HepG2 (cell line): ENCODE data around the gene UBALD1. TPM values are rescaled to one million over a fixed set of nuclear protein-coding genes. Genes with fewer than 3 reads are reported as not detected.

Source experiments
- ATF7-NPFF ChIP-seq: sonication (generic); formaldehyde crosslinking; IDR thresholded peaks from 2 replicates; pipeline ENCODE4 v1.8.1; 2023; ENCODE audit warnings: mild to moderate bottlenecking, low read depth, missing genetic modification reagents, moderate library complexity
- ETV5 ChIP-seq: IDR thresholded peaks from 2 replicates; pipeline ENCODE4 v1.6.1; 2018; ENCODE audit warnings: missing biosample characterization, missing genetic modification reagents, inconsistent platforms, borderline replicate concordance
- GATAD2A ChIP-seq: IDR thresholded peaks from 2 replicates; pipeline ENCODE4 v1.6.1; 2016
- HDAC1 ChIP-seq: sonication (generic); formaldehyde crosslinking; IDR thresholded peaks from 2 replicates; pipeline ENCODE4 v1.5.1; 2020; ENCODE audit warnings: mild to moderate bottlenecking, missing genetic modification reagents
- ONECUT2 ChIP-seq: sonication (generic); formaldehyde crosslinking; IDR thresholded peaks from 2 replicates; pipeline ENCODE4 v1.4.0; 2020; ENCODE audit warnings: missing genetic modification reagents
- SAP130 ChIP-seq: IDR thresholded peaks from 2 replicates; pipeline ENCODE4 v1.6.1; 2016; ENCODE audit warnings: low read depth
- TARDBP ChIP-seq: sonication (generic); formaldehyde crosslinking; IDR thresholded peaks from 2 replicates; pipeline ENCODE4 v1.8.0; 2022; ENCODE audit warnings: mild to moderate bottlenecking, missing genetic modification reagents
- TSC22D2 ChIP-seq: sonication (generic); formaldehyde crosslinking; IDR thresholded peaks from 2 replicates; pipeline ENCODE4 v1.5.1; 2020; ENCODE audit warnings: missing genetic modification reagents, mild to moderate bottlenecking, borderline replicate concordance
- ZEB1 ChIP-seq: IDR thresholded peaks from 2 replicates; pipeline ENCODE4 v1.6.1; 2012; ENCODE audit warnings: mild to moderate bottlenecking, low read depth, inconsistent platforms; ENCODE audit not compliant: insufficient replicate concordance
- ZNF232 ChIP-seq: sonication (generic); formaldehyde crosslinking; IDR thresholded peaks from 2 replicates; pipeline ENCODE4 v1.4.0; 2020; ENCODE audit warnings: missing genetic modification reagents, borderline replicate concordance
- ZNF629 ChIP-seq: sonication (generic); formaldehyde crosslinking; conservative IDR thresholded peaks from 2 replicates; pipeline ENCODE4 v1.5.0; 2020; ENCODE audit warnings: missing genetic modification reagents
- ZNF761 ChIP-seq: sonication (generic); formaldehyde crosslinking; conservative IDR thresholded peaks from 2 replicates; pipeline ENCODE4 v1.4.0; 2020; ENCODE audit warnings: mild to moderate bottlenecking, missing genetic modification reagents
- ZNF878 ChIP-seq: sonication (generic); formaldehyde crosslinking; IDR thresholded peaks from 2 replicates; pipeline ENCODE4 v1.8.1; 2023; ENCODE audit warnings: mild to moderate bottlenecking, missing genetic modification reagents, moderate library complexity
- polyA plus RNA-seq, 8 experiments: library from polyadenylated mRNA; depleted of rRNA in 3 of 8; stranded (reverse) in 7 of 8; unstranded in 1 of 8; fragments of >200 nt; fragmentation: Illumina TruSeq in 4 of 8; extraction: Trizol in 4 of 8; gene quantifications; 2 replicates each; pipeline versions ENCODE4 v1.2.1 to v1.2.3, GENCODE V29; 2011 to 2016; ENCODE audit warnings: low read depth in 4 of 8, missing spikeins in 1 of 8, mixed read lengths in 1 of 8; ENCODE audit not compliant: insufficient read depth in 1 of 8
- total RNA-seq, 5 experiments: library from RNA; depleted of rRNA; stranded (reverse); fragments of >200 nt; fragmentation: Illumina TruSeq; extraction: Trizol; gene quantifications; 2 replicates each; pipeline ENCODE4 v1.2.3, GENCODE V29; 2016; ENCODE audit warnings: low read depth in 1 of 5
- TF ChIP-seq, protein P1 (sequence below): sonication (generic); IDR thresholded peaks from 2 replicates; pipeline ENCODE4 v1.6.1; 2016; ENCODE audit warnings: low read depth, borderline replicate concordance
- TF ChIP-seq, protein P2 (sequence below): IDR thresholded peaks from 2 replicates; pipeline ENCODE4 v1.6.1; 2018; ENCODE audit warnings: missing genetic modification reagents, mild to moderate bottlenecking, missing compliant biosample characterization
- TF ChIP-seq, protein P3 (sequence below): IDR thresholded peaks from 2 replicates; pipeline ENCODE4 v1.6.1; 2016; ENCODE audit warnings: mild to moderate bottlenecking
- TF ChIP-seq, protein P4 (sequence below): sonication (generic); formaldehyde crosslinking; IDR thresholded peaks from 2 replicates; pipeline ENCODE4 v1.4.0; 2020; ENCODE audit warnings: missing genetic modification reagents

Gene UBALD1
- total and polyA plus RNA-seq, 2 of the 13 experiments (the other 11 are each of a cell fraction or from before 2014, with no cell fraction given): 6.8 to 12.3 TPM

DNA sequence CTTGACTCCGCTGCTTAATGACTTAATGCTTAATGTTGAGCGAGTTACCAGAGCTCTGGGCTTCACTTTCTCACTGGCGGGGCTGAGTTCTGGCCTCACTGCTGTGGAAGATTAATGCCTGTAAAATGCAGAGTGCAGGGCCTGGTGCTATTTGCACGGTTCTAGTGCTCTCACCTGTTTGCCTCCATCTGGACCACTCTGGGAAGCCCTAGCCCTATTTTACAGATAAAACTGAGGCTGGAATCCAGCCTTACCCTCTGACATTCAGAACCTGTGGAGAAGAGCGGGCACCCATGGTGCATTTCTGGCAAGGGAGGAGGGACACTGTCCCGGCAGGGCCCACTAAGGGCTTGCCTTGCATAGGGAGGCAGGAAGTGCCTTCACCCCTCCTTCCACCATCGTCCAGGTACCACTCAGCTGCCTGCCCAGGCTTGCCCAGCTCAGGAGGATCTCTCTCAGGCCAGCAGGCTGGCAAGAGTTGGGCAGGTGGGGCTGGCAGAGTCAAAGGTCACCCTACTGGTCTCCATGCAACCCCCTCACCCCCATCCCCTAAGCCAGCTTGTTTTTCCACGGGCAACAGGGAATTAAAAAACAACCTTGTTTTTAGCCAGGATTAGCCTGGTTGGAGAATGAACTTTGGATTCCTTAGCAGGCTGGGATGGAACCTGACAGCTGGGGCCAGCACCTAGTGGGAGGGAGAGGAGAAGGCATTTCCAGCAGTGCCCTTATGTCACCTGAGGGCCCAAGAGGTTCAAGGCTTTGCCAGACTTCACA, 4.1 kb upstream of the UBALD1 start (continued):
- TF ChIP-seq, protein P1, sequence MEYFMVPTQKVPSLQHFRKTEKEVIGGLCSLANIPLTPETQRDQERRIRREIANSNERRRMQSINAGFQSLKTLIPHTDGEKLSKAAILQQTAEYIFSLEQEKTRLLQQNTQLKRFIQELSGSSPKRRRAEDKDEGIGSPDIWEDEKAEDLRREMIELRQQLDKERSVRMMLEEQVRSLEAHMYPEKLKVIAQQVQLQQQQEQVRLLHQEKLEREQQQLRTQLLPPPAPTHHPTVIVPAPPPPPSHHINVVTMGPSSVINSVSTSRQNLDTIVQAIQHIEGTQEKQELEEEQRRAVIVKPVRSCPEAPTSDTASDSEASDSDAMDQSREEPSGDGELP: peak; percentile 66; the same call in 1 of the 2 replicates
- TF ChIP-seq HDAC1 (CRISPR knock-in tag) (peak; percentile 58; the same call in 1 of the 2 replicates), ETV5 (CRISPR knock-in tag) (0 out of 2 replicates have a peak, but pooled peaks have one; percentile 13), ZEB1 (peak; percentile 71), ATF7-NPFF (CRISPR knock-in tag) (0 out of 2 replicates have a peak, but pooled peaks have one; percentile 37), ONECUT2 (0 out of 2 replicates have a peak, but pooled peaks have one; percentile 19), ZNF761 (CRISPR knock-in tag) (0 out of 2 replicates have a peak, but pooled peaks have one; percentile 39), TARDBP (CRISPR knock-in tag) (peak; percentile 23; the same call in 1 of the 2 replicates), GATAD2A (CRISPR knock-in tag) (peak; percentile 14; the same call in 1 of the 2 replicates), ZNF878 (CRISPR knock-in tag) (no peak), ZNF232 (CRISPR knock-in tag) (0 out of 2 replicates have a peak, but pooled peaks have one; percentile 56), TSC22D2 (CRISPR knock-in tag) (0 out of 2 replicates have a peak, but pooled peaks have one; percentile 56), ZNF629 (CRISPR knock-in tag) (peak; percentile 50; the same call in 1 of the 2 replicates), SAP130 (CRISPR knock-in tag) (peak; percentile 51)
- TF ChIP-seq, protein P2, sequence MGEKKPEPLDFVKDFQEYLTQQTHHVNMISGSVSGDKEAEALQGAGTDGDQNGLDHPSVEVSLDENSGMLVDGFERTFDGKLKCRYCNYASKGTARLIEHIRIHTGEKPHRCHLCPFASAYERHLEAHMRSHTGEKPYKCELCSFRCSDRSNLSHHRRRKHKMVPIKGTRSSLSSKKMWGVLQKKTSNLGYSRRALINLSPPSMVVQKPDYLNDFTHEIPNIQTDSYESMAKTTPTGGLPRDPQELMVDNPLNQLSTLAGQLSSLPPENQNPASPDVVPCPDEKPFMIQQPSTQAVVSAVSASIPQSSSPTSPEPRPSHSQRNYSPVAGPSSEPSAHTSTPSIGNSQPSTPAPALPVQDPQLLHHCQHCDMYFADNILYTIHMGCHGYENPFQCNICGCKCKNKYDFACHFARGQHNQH: no peak
- TF ChIP-seq, protein P3, sequence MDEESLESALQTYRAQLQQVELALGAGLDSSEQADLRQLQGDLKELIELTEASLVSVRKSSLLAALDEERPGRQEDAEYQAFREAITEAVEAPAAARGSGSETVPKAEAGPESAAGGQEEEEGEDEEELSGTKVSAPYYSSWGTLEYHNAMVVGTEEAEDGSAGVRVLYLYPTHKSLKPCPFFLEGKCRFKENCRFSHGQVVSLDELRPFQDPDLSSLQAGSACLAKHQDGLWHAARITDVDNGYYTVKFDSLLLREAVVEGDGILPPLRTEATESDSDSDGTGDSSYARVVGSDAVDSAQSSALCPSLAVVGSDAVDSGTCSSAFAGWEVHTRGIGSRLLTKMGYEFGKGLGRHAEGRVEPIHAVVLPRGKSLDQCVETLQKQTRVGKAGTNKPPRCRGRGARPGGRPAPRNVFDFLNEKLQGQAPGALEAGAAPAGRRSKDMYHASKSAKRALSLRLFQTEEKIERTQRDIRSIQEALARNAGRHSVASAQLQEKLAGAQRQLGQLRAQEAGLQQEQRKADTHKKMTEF (CRISPR knock-in tag): no peak
- TF ChIP-seq, protein P4, sequence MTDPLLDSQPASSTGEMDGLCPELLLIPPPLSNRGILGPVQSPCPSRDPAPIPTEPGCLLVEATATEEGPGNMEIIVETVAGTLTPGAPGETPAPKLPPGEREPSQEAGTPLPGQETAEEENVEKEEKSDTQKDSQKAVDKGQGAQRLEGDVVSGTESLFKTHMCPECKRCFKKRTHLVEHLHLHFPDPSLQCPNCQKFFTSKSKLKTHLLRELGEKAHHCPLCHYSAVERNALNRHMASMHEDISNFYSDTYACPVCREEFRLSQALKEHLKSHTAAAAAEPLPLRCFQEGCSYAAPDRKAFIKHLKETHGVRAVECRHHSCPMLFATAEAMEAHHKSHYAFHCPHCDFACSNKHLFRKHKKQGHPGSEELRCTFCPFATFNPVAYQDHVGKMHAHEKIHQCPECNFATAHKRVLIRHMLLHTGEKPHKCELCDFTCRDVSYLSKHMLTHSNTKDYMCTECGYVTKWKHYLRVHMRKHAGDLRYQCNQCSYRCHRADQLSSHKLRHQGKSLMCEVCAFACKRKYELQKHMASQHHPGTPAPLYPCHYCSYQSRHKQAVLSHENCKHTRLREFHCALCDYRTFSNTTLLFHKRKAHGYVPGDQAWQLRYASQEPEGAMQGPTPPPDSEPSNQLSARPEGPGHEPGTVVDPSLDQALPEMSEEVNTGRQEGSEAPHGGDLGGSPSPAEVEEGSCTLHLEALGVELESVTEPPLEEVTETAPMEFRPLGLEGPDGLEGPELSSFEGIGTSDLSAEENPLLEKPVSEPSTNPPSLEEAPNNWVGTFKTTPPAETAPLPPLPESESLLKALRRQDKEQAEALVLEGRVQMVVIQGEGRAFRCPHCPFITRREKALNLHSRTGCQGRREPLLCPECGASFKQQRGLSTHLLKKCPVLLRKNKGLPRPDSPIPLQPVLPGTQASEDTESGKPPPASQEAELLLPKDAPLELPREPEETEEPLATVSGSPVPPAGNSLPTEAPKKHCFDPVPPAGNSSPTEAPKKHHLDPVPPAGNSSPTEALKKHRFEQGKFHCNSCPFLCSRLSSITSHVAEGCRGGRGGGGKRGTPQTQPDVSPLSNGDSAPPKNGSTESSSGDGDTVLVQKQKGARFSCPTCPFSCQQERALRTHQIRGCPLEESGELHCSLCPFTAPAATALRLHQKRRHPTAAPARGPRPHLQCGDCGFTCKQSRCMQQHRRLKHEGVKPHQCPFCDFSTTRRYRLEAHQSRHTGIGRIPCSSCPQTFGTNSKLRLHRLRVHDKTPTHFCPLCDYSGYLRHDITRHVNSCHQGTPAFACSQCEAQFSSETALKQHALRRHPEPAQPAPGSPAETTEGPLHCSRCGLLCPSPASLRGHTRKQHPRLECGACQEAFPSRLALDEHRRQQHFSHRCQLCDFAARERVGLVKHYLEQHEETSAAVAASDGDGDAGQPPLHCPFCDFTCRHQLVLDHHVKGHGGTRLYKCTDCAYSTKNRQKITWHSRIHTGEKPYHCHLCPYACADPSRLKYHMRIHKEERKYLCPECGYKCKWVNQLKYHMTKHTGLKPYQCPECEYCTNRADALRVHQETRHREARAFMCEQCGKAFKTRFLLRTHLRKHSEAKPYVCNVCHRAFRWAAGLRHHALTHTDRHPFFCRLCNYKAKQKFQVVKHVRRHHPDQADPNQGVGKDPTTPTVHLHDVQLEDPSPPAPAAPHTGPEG (CRISPR knock-in tag): peak; percentile 42; the same call in 1 of the 2 replicates
